Measurements from ENCODE around the gene MTA3. TPM values are rescaled to one million over a fixed set of nuclear protein-coding genes. Genes with fewer than 3 reads are reported as not detected.
A peak's percentile ranks its signal among the peaks of the same experiment; 100 is the strongest.

The MTA3 gene
- total and polyA plus RNA-seq, 9 of the 15 experiments (the other 6 are each of a cell fraction or from before 2014, with no cell fraction given) = 12.4 to 39.6 (median 23.5) TPM

- TF ChIP-seq ARID3B (CRISPR knock-in tag; IDR thresholded peaks at IDR 0.05; ENCODE audit: borderline replicate concordance) (no peak), ILK (tag; IDR thresholded peaks at IDR 0.05; ENCODE audit: borderline replicate concordance, low read depth) (no peak), ZNF41 (CRISPR knock-in tag; conservative IDR thresholded peaks at IDR 0.05) (no peak), SLC30A9 (CRISPR knock-in tag; IDR thresholded peaks at IDR 0.05) (no peak), ATF7 (IDR thresholded peaks at IDR 0.05) (no peak), ZNF239 (CRISPR knock-in tag; IDR thresholded peaks at IDR 0.05) (no peak)
Measured at GRCh38 chr2:42721898-42722297, 153.5 kb downstream of the MTA3 start (continued).

GRCh38 chr2:42722320-42723190 is 154.1 kb downstream of the MTA3 start:
- intact Hi-C loops (cut with micrococcal nuclease) (no loop called here), in situ Hi-C loops (cut with MboI) (no loop called here)
- H3K9ac ChIP-seq (ENCODE audit: insufficient read depth in 1 of 2, low read depth in 2 of 2, low read length in 2 of 2) = no peak overlapping the region
- ATAC-seq = peak; percentile 68; the same call in 2 of the 3 replicates
- H4K20me1 ChIP-seq (replicated peaks; ENCODE audit: control insufficient read depth, insufficient read depth, low read length) = no peaks in the 10 kb centered on the region
- peak overlapping the region; percentile 34; the same call in 1 of the 2 replicates for H3K4me2 ChIP-seq (ENCODE audit: insufficient read depth, low read length)
- H3K9me3 ChIP-seq (replicated peaks; ENCODE audit: control insufficient read depth, insufficient read depth, low read depth, low read length) = no peaks in the 10 kb centered on the region
- peaks cover 0 to 3% of the 10 kb centered on the region in 2 experiments; a peak in 1 of 5 replicates for H3K4me1 ChIP-seq (replicated peaks in 1 of 2; ENCODE audit: control insufficient read depth in 2 of 2, insufficient read depth in 2 of 2, low read length in 2 of 2)
- CTCF ChIA-PET (ENCODE audit: low intra/inter-chr PET ratio) = no interaction called here
- no peaks in the 10 kb centered on the region for H3K79me2 ChIP-seq (ENCODE audit: control insufficient read depth, insufficient read depth, low read length)
- peaks cover 4% of the 10 kb centered on the region in 2 experiments; a peak in 2 of 5 replicates for H3K27me3 ChIP-seq (ENCODE audit: control insufficient read depth in 2 of 2, insufficient read depth in 2 of 2, low read length in 2 of 2)
- BruUV-seq (replicated peaks) = no TSS peak
- H3K27ac ChIP-seq (ENCODE audit: extremely low read depth, low read depth, low read length) = no peak overlapping the region
- no peak overlapping the region for H3K4me3 ChIP-seq
- DNase-seq (ENCODE audit: extremely low read depth in 1 of 4, low spot score in 3 of 4) = peak in 1 of 4 experiments; percentile 45
- peak overlapping the region; percentile 46; the same call in 1 of the 2 replicates for H2AFZ ChIP-seq (ENCODE audit: low read depth, low read length)
- H3K9me1 ChIP-seq (ENCODE audit: control insufficient read depth, insufficient read depth, low read length) = no peaks in the 10 kb centered on the region
- POLR2A ChIA-PET = interaction anchor here (0.7 kb wide), 1 partner anchor 67 kb away, joined by 5 read pairs; no protein-coding TSS in a partner anchor
- FAIRE-seq = peak; percentile 48
- WGBS (ENCODE audit: insufficient coverage, low coverage, missing lambda C conversion rate) = 9% methylated on average over 7 of the region's 7 CpGs
- no peaks in the 10 kb centered on the region for H3K36me3 ChIP-seq (ENCODE audit: control insufficient read depth, insufficient read depth, low read length)
- TF ChIP-seq CEBPB (tag; IDR thresholded peaks at IDR 0.05) (peak; percentile 51), MTF1 (CRISPR knock-in tag; IDR thresholded peaks at IDR 0.05; ENCODE audit: borderline replicate concordance) (no peak), TAF15 (IDR thresholded peaks at IDR 0.05; ENCODE audit: low read depth, low read length) (no peak), DEAF1 (CRISPR knock-in tag; IDR thresholded peaks at IDR 0.05) (no peak), FOSL1 (tag; conservative IDR thresholded peaks at IDR 0.05) (no peak), ZNF518B (CRISPR knock-in tag; IDR thresholded peaks at IDR 0.05) (no peak), NFE2 (IDR thresholded peaks at IDR 0.05; ENCODE audit: low read depth) (peak; percentile 57)

All from K562 (cell line).